Natural killer cell treated with Interleukin-12 subunit alpha and Interleukin-12 subunit beta and Interleukin-15 and Interleukin-18, amount 100 ng/mL, for 72 hours (primary cell): ENCODE measurements around the gene JARID2. TPM values are rescaled to one million over a fixed set of nuclear protein-coding genes. Genes with fewer than 3 reads are reported as not detected.

ENCODE experiments used
- ATAC-seq, 2 donors: fragments of 150-1000 bp; cut with Tn5 transposase in 1 of 2; sonication (Bioruptor Pico), chemical (Tn5 transposase) in 1 of 2; 2 replicates each; pipeline ENCODE4 v1.10.0; 2021
- DNase-seq: peaks from one replicate; pipeline ENCODE4 v3.0.0; 2022; ENCODE audit warnings: low spot score
- H3K27ac Mint-ChIP-seq, 2 donors: 1 replicate in 1 of 2; 2 replicates in 1 of 2; pipeline ENCODE4 v1.8.0; 2022; ENCODE audit warnings: mixed read lengths in 2 of 2, mild to moderate bottlenecking in 1 of 2, moderate library complexity in 1 of 2
- H3K27me3 Mint-ChIP-seq, 2 donors: 1 replicate in 1 of 2; 2 replicates in 1 of 2; pipeline ENCODE4 v1.8.0; 2022; ENCODE audit warnings: mixed read lengths in 2 of 2
- H3K36me3 Mint-ChIP-seq: one replicate; pipeline ENCODE4 v1.8.0; 2022; ENCODE audit warnings: mixed read lengths
- H3K4me1 Mint-ChIP-seq, 2 donors: 1 replicate in 1 of 2; 2 replicates in 1 of 2; pipeline ENCODE4 v1.8.0; 2022; ENCODE audit warnings: low read depth in 2 of 2, mixed read lengths in 2 of 2, mild to moderate bottlenecking in 1 of 2
- H3K4me3 Mint-ChIP-seq: one replicate; pipeline ENCODE4 v1.8.0; 2022; ENCODE audit warnings: mixed read lengths
- H3K9me3 Mint-ChIP-seq: 2 replicates; pipeline ENCODE4 v1.8.0; 2022; ENCODE audit warnings: mixed read lengths
- total RNA-seq, 2 donors: library from RNA; stranded (reverse); gene quantifications; one replicate each; pipeline ENCODE4 v1.2.3, GENCODE V29; 2022

The JARID2 gene
- total RNA-seq, 2 donors from 2014 or later = 28.6 to 34.9 TPM

- Mint-ChIP-seq H3K36me3 (peaks cover 24% of the 10 kb centered on the region), H3K27me3 (no peaks in the 10 kb centered on the region), H3K4me3 (peak overlapping the region; percentile 22), H3K27ac (peak overlapping the region in 1 of 2 donors; percentile 32), H3K4me1 (peaks cover 44 to 45% of the 10 kb centered on the region in 2 donors), H3K9me3 (no peaks in the 10 kb centered on the region)
- ATAC-seq (peak; percentile 68 to 74), DNase-seq (no peak)
Observed at GRCh38 chr6:15417811-15418210, 171.9 kb downstream of the JARID2 start.

DNA sequence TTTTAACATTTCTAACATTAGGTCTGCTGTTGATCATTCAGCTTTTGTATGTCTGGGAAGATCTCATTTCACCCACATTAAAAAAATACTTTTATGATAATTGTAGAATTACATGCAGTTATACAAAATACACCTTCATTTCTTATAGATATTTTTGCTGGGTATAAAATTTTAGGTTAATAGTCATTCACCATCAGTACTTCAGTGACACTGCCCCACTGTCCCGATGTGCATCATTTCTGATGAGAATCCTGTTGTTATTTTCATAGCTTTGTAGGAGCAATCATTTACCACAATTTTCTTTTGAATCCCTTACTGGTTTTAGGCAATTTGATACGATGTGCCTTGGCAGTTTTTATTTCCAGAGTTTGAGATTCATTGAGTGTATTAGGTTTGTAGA, 173.6 kb downstream of the JARID2 start:
- no peak overlapping the region for H3K4me3 Mint-ChIP-seq
- no peak overlapping the region for H3K27ac Mint-ChIP-seq
- no peaks in the 10 kb centered on the region for H3K27me3 Mint-ChIP-seq
- H3K9me3 Mint-ChIP-seq = no peaks in the 10 kb centered on the region
- DNase-seq (no peak), ATAC-seq (no peak)
- H3K4me1 Mint-ChIP-seq = peaks cover 47 to 55% of the 10 kb centered on the region in 2 donors
- H3K36me3 Mint-ChIP-seq = peaks cover 24% of the 10 kb centered on the region

- Mint-ChIP-seq H3K9me3 (no peaks in the 10 kb centered on the region), H3K27ac (peak overlapping the region; percentile 80 to 92), H3K4me1 (peaks cover 60 to 66% of the 10 kb centered on the region in 2 donors), H3K36me3 (peaks cover 24% of the 10 kb centered on the region), H3K27me3 (no peaks in the 10 kb centered on the region), H3K4me3 (peak overlapping the region; percentile 71)
- DNase-seq = no peak
- ATAC-seq = peak; percentile 54 to 58
Observed at GRCh38 chr6:15420959-15421438, 175.1 kb downstream of the JARID2 start.

- H3K27me3 Mint-ChIP-seq = no peaks in the 10 kb centered on the region
- peak overlapping the region; percentile 80 to 92 for H3K27ac Mint-ChIP-seq
- H3K4me1 Mint-ChIP-seq = peaks cover 63 to 71% of the 10 kb centered on the region in 2 donors
- DNase-seq (peak; percentile 70), ATAC-seq (peak; percentile 72 to 79)
- H3K9me3 Mint-ChIP-seq = no peaks in the 10 kb centered on the region
- peak overlapping the region; percentile 71 for H3K4me3 Mint-ChIP-seq
- peaks cover 19% of the 10 kb centered on the region for H3K36me3 Mint-ChIP-seq
Observed at GRCh38 chr6:15421945-15422733, 176.3 kb downstream of the JARID2 start.

DNA sequence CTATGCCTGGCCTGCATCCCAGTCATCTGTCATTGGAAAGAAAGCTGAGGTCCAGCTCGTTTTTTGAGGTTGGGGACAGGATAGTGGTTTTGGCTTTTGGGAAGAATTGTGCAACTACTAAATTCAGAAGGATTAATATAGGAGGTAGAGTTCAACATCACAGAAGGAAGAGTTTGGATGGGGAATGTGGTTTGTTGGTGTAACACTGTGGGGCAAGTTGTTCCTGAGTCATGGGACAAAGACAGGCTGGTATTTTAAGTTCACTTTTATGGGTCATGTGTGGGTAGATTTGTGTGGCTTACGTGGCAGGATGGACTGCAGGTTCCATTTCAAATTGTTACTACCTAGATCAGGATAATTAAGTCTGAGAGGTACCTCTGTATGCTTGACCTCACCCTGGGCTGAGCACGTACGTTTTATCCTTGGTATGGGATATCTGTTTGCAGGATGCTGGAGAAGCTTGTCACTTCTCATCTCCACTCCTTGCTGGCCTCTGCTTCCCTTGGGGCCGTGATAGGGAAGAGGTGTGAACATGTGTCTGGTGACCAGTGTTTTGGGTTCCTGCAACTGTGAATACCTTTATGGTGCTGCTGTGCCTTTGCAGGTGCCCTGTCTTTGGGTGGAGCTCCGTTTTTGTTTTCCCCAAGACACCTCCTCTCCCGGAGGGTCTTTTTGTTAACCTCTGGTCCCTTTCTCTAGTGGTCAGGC, 177.6 kb downstream of the JARID2 start:
- ATAC-seq = peak in 1 of 2 donors; percentile 29
- Mint-ChIP-seq H3K4me1 (peaks cover 70 to 78% of the 10 kb centered on the region in 2 donors), H3K27me3 (no peaks in the 10 kb centered on the region), H3K27ac (peak overlapping the region; percentile 80 to 92), H3K4me3 (peak overlapping the region; percentile 71), H3K9me3 (no peaks in the 10 kb centered on the region), H3K36me3 (peaks cover 17% of the 10 kb centered on the region)
- DNase-seq = no peak

- peaks cover 2% of the 10 kb centered on the region for H3K36me3 Mint-ChIP-seq
- DNase-seq (no peak), ATAC-seq (no peak)
- H3K27me3 Mint-ChIP-seq = no peaks in the 10 kb centered on the region
- H3K4me1 Mint-ChIP-seq = peaks cover 85 to 89% of the 10 kb centered on the region in 2 donors
- peak overlapping the region in 1 of 2 donors; percentile 42 for H3K27ac Mint-ChIP-seq
- no peaks in the 10 kb centered on the region for H3K9me3 Mint-ChIP-seq
- no peak overlapping the region for H3K4me3 Mint-ChIP-seq
Observed at GRCh38 chr6:15425947-15426346, 180.1 kb downstream of the JARID2 start.

DNA sequence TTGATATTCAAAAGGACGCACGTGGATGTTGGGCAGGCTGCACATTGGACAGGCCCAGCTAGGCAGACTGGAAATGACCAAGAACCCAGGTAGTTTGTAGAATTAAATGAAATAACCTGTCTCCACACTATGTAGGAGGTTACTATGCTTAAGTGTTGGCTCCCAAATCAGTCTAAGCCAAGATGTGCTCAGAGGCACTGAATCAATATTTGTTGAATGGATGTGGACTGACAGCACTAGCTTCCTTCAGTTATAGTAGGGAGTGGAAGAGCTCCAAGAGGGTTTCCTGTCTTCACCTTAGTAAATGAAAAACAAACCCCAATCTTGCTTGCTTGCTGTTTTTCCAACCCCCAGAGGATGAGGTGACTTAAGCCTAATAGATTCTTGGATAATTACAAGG, 180.5 kb downstream of the JARID2 start:
- no peak overlapping the region for H3K4me3 Mint-ChIP-seq
- H3K27me3 Mint-ChIP-seq = no peaks in the 10 kb centered on the region
- DNase-seq (no peak), ATAC-seq (no peak)
- no peaks in the 10 kb centered on the region for H3K9me3 Mint-ChIP-seq
- no peaks in the 10 kb centered on the region for H3K36me3 Mint-ChIP-seq
- peaks cover 87 to 89% of the 10 kb centered on the region in 2 donors for H3K4me1 Mint-ChIP-seq
- H3K27ac Mint-ChIP-seq = peak overlapping the region in 1 of 2 donors; percentile 42

DNA sequence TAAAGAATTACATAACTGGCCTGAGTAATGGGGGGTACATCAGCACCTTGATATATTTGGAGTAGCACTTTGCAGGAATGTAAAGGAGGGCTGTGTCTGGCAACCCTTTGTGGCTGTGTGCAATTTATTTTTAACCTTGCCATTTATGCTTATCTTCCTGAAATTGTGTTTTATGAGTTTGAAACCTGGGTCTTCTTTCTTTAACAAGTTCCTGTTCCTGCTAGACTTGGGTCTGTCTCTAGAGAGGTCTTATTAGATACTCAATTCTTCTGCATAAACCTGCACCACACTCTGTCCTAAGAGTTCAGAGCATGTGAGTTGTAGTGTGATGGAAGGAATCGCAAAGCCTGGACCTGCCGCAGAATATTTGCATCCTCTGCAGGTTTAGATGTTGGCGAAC, 181.0 kb downstream of the JARID2 start:
- H3K27me3 Mint-ChIP-seq = no peaks in the 10 kb centered on the region
- H3K27ac Mint-ChIP-seq = no peak overlapping the region
- no peaks in the 10 kb centered on the region for H3K36me3 Mint-ChIP-seq

DNA sequence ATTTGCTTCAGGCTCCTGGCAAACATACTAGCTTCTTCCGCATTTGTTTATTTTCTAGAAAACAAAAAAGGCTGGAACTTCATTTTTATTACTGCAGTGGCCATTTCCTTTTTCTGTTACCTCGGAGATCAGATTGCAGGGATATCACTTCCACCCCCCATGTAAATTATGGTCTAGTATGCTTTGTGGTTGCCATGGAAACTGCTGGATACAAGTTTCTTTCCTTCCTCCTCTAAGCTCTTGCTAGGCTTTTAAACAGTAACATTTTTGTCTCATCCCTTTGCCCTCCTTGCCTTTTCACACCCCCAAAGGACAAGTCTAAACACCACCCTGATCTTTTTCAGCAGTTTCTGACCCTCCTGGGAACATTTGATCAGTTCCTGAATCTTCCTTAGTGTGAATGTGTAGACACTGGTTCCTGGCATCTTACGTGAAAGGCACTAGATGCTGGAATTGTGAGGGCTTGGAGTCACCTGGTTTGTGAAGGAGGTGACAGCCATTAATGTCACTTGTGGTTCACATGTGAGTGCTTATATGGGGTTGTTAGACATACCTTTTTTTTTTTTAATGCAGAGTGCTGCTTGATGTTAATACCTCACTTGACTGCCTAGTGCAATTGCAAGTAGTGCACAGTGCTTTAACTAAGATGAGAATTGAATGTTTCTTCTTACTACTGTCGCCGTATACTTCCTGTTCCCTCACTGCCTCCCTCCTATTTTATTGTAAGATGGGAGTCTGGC, 181.6 kb downstream of the JARID2 start:
- H3K27me3 Mint-ChIP-seq = no peaks in the 10 kb centered on the region
- H3K27ac Mint-ChIP-seq = peak overlapping the region in 1 of 2 donors; percentile 27
- H3K4me3 Mint-ChIP-seq = no peak overlapping the region
- peaks cover 86% of the 10 kb centered on the region in 2 donors for H3K4me1 Mint-ChIP-seq
- no peak for DNase-seq
- H3K9me3 Mint-ChIP-seq = no peaks in the 10 kb centered on the region
- ATAC-seq = no peak
- no peaks in the 10 kb centered on the region for H3K36me3 Mint-ChIP-seq

More for the DNA sequence above, 181.0 kb downstream of the JARID2 start:
- Mint-ChIP-seq H3K9me3 (no peaks in the 10 kb centered on the region), H3K4me3 (no peak overlapping the region), H3K4me1 (peaks cover 86% of the 10 kb centered on the region in 2 donors)
- no peak for DNase-seq
- no peak for ATAC-seq

DNA sequence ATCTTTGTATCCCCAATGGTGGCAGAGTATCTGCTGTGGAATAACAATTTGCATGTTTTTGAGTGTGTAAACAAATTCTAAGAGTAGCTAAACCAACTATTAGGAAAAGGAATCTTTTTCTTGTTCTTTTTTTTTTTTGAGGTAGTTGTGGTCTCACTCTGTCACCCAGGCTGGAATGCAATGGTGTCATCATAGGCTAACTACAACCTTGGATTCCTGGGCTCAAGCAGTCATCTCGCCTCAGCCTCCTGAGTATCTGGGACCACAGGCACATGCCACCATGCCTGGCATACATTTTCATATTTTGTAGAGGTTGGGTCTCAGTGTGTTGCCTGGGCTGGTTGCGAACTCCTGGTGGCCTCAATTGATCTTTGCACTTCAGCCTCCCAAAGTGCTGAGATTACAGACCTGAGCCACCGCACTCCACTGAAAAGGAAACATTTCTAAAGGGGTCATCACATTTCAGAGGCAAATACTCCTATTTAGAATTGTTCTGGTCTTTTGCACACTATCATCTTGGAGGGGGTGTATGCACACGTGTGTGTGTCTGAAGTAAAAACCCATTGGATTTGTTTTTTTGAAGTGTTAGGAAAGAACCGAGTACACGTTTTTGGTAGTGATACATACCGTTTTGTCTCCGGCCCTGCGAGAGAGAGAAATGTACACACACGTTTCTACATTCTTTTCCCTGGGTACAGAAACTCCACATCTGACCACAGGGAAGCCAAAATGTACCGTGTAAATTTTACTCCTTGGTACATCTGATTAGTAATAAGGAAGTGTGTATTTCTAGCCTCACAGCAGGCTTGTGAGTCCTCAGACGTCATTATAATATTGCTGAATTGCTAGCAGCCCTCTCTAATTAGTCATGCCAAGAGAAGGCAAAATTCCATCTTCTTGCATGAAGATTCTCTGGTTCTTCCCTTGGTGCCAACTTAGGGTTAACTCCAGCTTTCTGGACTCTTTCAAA, 183.6 kb downstream of the JARID2 start:
- H3K27me3 Mint-ChIP-seq = no peaks in the 10 kb centered on the region
- no peak overlapping the region for H3K4me3 Mint-ChIP-seq
- ATAC-seq (peak in 1 of 2 donors; percentile 34), DNase-seq (no peak)
- H3K36me3 Mint-ChIP-seq = no peaks in the 10 kb centered on the region
- H3K27ac Mint-ChIP-seq = peak overlapping the region in 1 of 2 donors; percentile 31
- H3K4me1 Mint-ChIP-seq = peaks cover 86% of the 10 kb centered on the region in 2 donors
- peaks cover 3% of the 10 kb centered on the region for H3K9me3 Mint-ChIP-seq

DNA sequence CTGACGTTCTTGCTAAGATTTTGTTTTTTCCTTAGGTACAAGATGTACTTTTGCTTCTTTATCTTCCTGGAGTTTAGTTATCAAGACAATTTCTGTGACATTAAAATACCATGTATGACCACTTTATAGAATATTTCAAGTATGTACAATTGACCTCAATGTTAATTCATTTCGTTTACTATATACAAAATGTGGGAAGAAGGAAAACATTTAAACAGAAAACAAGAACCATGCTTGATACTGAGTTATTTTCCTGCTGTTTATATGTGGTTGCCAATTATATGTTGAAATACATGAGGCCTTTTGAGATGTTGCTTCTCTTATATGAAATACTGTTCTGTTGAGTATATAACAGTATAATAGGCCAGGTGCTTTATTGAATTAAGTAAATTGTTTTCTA, 184.3 kb downstream of the JARID2 start:
- no peak for DNase-seq
- Mint-ChIP-seq H3K9me3 (peaks cover 5% of the 10 kb centered on the region), H3K27me3 (no peaks in the 10 kb centered on the region), H3K27ac (peak overlapping the region in 1 of 2 donors; percentile 31), H3K4me1 (peaks cover 88% of the 10 kb centered on the region in 2 donors), H3K36me3 (peaks cover 4% of the 10 kb centered on the region), H3K4me3 (no peak overlapping the region)
- ATAC-seq = no peak

DNA sequence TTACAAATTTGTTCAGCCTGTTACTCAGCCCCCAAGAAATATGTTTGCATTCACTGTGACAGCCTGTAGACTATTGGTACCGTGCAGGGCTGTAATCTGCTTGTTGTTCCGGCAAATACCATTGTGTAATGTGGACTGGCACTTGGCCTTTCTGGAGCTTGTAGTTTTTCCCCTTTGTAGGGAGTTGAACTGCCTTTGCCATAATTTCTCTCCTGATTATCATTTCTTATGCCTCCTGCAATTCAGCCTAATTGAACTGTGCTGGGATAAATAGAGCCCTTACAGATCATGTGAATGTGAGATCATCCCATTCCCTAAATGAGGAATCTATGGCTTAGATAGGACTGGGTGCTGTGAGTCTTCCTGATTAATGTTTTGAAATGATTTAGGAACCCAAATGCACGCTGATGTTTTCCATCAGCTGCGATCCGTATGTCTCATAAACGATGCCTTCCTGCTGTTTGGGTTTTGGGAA, 185.1 kb downstream of the JARID2 start:
- H3K36me3 Mint-ChIP-seq = peaks cover 4% of the 10 kb centered on the region
- no peak for ATAC-seq
- H3K27ac Mint-ChIP-seq = peak overlapping the region in 1 of 2 donors; percentile 50
- H3K9me3 Mint-ChIP-seq = peaks cover 5% of the 10 kb centered on the region
- no peak for DNase-seq
- peaks cover 80% of the 10 kb centered on the region in 2 donors for H3K4me1 Mint-ChIP-seq
- no peak overlapping the region for H3K4me3 Mint-ChIP-seq
- H3K27me3 Mint-ChIP-seq = no peaks in the 10 kb centered on the region
